Lung microvascular endothelial cell (primary cell): ENCODE data around the gene ZNF860. TPM values are rescaled to one million over a fixed set of nuclear protein-coding genes. Genes with fewer than 3 reads are reported as not detected.

Experiments used
- total RNA-seq: library from RNA; depleted of rRNA; stranded (reverse); fragments of >200 nt; gene quantifications from 2 replicates; pipeline ENCODE4 v1.2.1, GENCODE V29; 2014

ZNF860 gene
- total RNA-seq, 1 donor from 2014 or later: 0.40 TPM

Other genes starting within 250 kb of the ZNF860 start
- gene OSBPL10, start 488 bp upstream of the ZNF860 start, total RNA-seq: 6.3 and 8.9 TPM in 2 replicates
- 8.9 and 12.9 TPM in 2 replicates for gene GPD1L, start 124.9 kb downstream of the ZNF860 start, total RNA-seq